Measurements from ENCODE around the gene GMCL2.

- no peak for TF ChIP-seq CTCF (IDR thresholded peaks at IDR 0.05)
- no peak for TF ChIP-seq POLR2AphosphoS5 (IDR thresholded peaks at IDR 0.05)
- TF ChIP-seq POLR2A (IDR thresholded peaks at IDR 0.05), result no peak
Measured at GRCh38 chr5:178206166-178207101, 19.3 kb upstream of the GMCL2 start.
